ENCODE data around the gene MRGPRX2. TPM values are rescaled to one million over a fixed set of nuclear protein-coding genes. Genes with fewer than 3 reads are reported as not detected.

Gene MRGPRX2
- total RNA-seq, 3 donors from 2014 or later: 0.24 to 0.98 TPM; not detected in 1

DNA sequence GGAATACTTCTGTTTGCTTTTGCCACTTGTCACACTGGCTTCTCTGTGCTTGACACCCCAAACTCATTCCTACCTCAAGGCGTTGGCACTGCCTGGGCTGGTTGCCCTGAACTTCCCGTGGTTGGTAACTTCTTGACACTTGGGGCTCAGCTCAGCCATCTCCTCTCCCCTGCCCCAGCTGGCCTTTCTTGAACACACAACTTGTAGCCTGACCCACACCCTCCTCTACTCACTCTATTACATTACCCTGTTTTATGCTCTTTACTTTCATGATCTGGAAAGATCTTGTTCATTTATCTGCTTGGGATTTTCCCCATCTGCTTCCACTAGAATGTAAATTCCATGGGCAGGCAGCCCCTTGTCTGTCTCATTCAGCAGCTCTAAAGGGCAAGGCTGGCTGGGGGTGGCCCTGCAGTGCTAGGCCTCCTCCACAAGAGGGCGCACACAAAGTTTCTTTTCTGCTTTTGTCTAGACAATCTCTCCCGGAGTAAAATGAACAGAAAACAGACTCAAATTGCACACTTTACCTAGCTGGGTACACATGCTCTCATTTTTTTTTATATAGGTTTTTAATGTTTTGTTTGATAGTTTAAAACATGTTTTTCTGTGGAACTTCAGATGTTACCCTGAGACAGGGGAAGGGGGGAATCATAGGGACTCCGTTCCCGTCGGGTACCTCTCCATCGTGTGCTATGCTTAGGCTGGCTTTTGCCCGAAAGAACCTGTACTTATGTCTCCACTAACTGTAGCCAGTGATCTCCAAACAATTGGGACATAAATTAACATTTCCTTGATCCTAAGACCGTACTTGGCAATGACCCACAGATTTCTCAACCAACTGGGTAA lies 16.4 kb upstream of the MRGPRX2 start:
- intact Hi-C loops (cut with DNase I, micrococcal nuclease): loop anchor here in 1 of 2 donors (10.0 kb wide), 1 partner anchor 478 kb away; no protein-coding TSS in a partner anchor
- Histone ChIP-seq H3K36me3 (ENCODE audit: low read depth) (no peaks in the 10 kb centered on the region), H3K4me3 (no peak overlapping the region), H3K9me3 (no peaks in the 10 kb centered on the region), H3K4me1 (ENCODE audit: low read depth) (peaks cover 8% of the 10 kb centered on the region)
- TF ChIP-seq, protein P1, sequence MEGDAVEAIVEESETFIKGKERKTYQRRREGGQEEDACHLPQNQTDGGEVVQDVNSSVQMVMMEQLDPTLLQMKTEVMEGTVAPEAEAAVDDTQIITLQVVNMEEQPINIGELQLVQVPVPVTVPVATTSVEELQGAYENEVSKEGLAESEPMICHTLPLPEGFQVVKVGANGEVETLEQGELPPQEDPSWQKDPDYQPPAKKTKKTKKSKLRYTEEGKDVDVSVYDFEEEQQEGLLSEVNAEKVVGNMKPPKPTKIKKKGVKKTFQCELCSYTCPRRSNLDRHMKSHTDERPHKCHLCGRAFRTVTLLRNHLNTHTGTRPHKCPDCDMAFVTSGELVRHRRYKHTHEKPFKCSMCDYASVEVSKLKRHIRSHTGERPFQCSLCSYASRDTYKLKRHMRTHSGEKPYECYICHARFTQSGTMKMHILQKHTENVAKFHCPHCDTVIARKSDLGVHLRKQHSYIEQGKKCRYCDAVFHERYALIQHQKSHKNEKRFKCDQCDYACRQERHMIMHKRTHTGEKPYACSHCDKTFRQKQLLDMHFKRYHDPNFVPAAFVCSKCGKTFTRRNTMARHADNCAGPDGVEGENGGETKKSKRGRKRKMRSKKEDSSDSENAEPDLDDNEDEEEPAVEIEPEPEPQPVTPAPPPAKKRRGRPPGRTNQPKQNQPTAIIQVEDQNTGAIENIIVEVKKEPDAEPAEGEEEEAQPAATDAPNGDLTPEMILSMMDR (IDR thresholded peaks at IDR 0.05): peak; percentile 99
- peak; percentile 57 for ATAC-seq
- peak in 2 of 3 donors; percentile 80 to 81 for DNase-seq

DNA sequence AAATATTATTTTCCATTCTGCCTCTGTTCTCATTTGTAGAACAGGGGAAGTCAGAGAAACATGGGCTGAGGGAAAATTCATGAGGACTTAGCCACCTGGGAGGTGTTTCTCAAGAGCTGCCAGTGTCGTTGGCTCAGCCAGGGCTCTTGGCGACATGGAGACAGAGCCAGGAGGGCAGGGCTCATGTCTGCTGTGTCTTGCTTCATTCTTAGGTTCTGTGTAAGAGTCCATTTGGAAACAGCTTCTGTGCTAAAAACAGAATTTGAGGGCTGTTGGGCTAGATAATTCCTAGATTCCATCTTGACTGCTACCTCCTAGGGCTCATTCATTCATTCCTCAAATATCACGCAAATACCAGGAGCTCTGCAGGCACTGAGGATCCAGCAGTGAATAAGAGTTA lies 15.1 kb upstream of the MRGPRX2 start:
- H3K9me3 ChIP-seq: no peaks in the 10 kb centered on the region
- no peak overlapping the region for H3K4me3 ChIP-seq
- peaks cover 12% of the 10 kb centered on the region for H3K4me1 ChIP-seq (ENCODE audit: low read depth)
- no peak for DNase-seq
- no peaks in the 10 kb centered on the region for H3K36me3 ChIP-seq (ENCODE audit: low read depth)
- intact Hi-C loops (cut with DNase I, micrococcal nuclease): loop anchor here in 1 of 2 donors (10.0 kb wide), 1 partner anchor 479 kb away; no protein-coding TSS in a partner anchor
- TF ChIP-seq, protein P1 (IDR thresholded peaks at IDR 0.05): no peak
- no peak for ATAC-seq

DNA sequence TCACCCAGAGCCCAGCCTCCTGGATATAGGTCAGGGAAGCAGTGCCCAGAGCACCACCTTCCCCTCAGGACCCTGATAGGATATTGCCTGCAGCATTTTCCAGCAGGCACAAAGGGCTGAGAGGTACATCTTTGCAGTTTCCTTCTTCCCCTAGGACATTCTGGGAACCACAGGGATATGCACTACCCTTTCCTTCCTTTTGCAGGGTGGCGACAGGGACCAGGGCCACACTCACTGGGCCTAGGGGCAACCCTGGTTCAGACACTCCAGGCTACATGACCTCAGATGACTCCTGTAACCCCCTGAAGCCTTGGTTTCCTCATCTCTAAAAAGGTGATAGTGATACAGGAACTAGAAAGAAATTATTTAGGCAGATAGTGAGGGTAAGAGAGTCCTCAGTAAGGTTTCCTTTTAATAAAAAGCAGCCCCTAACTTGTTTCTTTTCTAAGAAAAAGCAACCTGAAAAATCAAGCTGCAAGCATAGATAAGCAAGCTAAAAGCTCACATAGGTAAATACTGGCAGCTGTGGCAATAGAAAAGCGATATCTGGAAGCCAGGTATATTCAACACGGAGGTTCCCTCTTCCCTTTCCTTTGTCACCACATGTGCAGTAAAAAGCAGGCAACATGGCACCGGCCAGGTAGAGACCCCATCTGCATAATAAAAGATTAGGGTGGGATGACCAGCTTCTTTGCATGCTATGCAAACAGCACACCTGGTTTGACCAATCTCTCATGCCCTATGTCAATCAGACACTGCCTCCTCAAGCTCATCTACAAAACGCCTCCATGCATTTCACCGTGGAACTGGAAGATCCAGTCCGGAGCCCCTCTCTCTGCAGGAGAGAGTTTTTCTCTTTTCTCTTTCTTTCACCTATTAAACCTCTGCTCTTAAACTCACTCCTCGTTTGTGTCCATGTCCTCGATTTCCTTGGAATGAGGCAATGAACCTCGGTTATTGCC lies 13.2 kb upstream of the MRGPRX2 start:
- TF ChIP-seq, protein P1 (IDR thresholded peaks at IDR 0.05): no peak
- H3K36me3 ChIP-seq (ENCODE audit: low read depth): no peaks in the 10 kb centered on the region
- H3K4me1 ChIP-seq (ENCODE audit: low read depth): peaks cover 12% of the 10 kb centered on the region
- ATAC-seq (peak; percentile 1), DNase-seq (no peak)
- no peaks in the 10 kb centered on the region for H3K9me3 ChIP-seq
- no peak overlapping the region for H3K4me3 ChIP-seq
- intact Hi-C loops (cut with DNase I, micrococcal nuclease): loop anchor here (5.0 to 10.0 kb wide), 2 partner anchors 481 to 484 kb away; no protein-coding TSS in a partner anchor

DNA sequence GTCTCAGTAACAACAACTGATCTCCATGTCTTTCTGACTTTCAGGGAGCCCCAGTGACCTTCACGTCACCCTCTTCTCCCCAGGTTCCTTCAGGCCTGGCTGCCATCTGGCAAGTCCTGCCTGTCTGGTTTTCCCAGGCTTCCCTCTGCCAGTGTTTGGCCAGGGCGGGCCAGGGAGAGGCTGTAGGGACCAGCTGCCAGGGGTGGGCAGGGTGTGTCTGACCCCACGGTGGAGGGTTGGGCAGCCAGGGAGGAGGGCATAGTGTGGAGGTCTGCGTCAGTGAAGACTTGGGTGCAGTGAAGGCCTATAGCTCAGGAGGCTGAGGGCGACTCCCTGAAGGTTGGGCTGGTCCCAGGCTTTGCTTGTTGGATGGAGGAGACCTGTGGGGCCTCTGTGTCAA lies 11.9 kb upstream of the MRGPRX2 start:
- ATAC-seq (peak; percentile 91), DNase-seq (peak; percentile 88 to 90 (median 90))
- Histone ChIP-seq H3K36me3 (ENCODE audit: low read depth) (no peaks in the 10 kb centered on the region), H3K4me3 (no peak overlapping the region), H3K9me3 (no peaks in the 10 kb centered on the region), H3K4me1 (ENCODE audit: low read depth) (peaks cover 12% of the 10 kb centered on the region)
- intact Hi-C loops (cut with DNase I, micrococcal nuclease): loop anchor here (5.0 to 10.0 kb wide), 2 partner anchors 482 to 485 kb away; no protein-coding TSS in a partner anchor
- TF ChIP-seq, protein P1 (IDR thresholded peaks at IDR 0.05): no peak

DNA sequence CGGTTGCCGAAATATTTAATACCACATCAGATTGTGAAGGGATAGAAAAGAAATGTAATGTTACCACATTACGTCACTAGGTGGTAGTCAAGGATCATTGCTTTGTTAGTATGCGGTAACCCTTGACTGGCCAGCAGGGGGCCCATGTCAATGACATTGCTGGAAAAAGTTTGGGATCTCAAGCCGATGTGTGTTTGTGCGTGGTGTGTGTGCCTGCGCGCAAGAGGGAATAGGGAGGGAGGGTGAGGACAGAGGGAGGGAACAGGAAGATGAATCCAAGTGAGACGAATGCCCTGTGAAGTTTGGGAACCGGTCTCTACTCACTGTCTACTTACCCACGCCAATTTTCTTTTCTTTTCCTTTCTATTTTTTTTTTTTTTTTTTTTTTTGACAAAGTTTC lies 10.7 kb upstream of the MRGPRX2 start:
- Histone ChIP-seq H3K36me3 (ENCODE audit: low read depth) (no peaks in the 10 kb centered on the region), H3K4me3 (no peak overlapping the region), H3K4me1 (ENCODE audit: low read depth) (peaks cover 12% of the 10 kb centered on the region), H3K9me3 (no peaks in the 10 kb centered on the region)
- peak; percentile 69 to 81 (median 72) for DNase-seq
- TF ChIP-seq, protein P1 (IDR thresholded peaks at IDR 0.05): peak; percentile 77
- intact Hi-C loops (cut with DNase I, micrococcal nuclease): loop anchor here (5.0 to 10.0 kb wide), 2 partner anchors 484 to 486 kb away; no protein-coding TSS in a partner anchor
- ATAC-seq: peak; percentile 83
